HepG2 (cell line): ENCODE results near the gene ZDHHC7. TPM values are rescaled to one million over a fixed set of nuclear protein-coding genes. Genes with fewer than 3 reads are reported as not detected.
A peak's percentile ranks its signal among the peaks of the same experiment; 100 is the strongest.

Experiments
- CHCHD3 ChIP-seq: sonication (generic); formaldehyde crosslinking; IDR thresholded peaks from 2 replicates; pipeline ENCODE4 v1.8.0; 2022; ENCODE audit warnings: mild to moderate bottlenecking, missing genetic modification reagents, moderate library complexity
- GPN1 ChIP-seq: sonication (generic); formaldehyde crosslinking; IDR thresholded peaks from 2 replicates; pipeline ENCODE4 v1.5.1; 2020; ENCODE audit warnings: missing genetic modification reagents, borderline replicate concordance
- HMG20A ChIP-seq: IDR thresholded peaks from 2 replicates; pipeline ENCODE4 v1.6.1; 2016; ENCODE audit warnings: borderline replicate concordance
- NBN ChIP-seq: fragments of 450-650 bp; conservative IDR thresholded peaks from 2 replicates; pipeline ENCODE4 v1.6.1; 2017
- NFATC3 ChIP-seq: sonication (generic); formaldehyde crosslinking; IDR thresholded peaks from 2 replicates; pipeline ENCODE4 v1.5.1; 2020; ENCODE audit warnings: mild to moderate bottlenecking, missing genetic modification reagents
- NFRKB ChIP-seq: fragments of 450-650 bp; IDR thresholded peaks from 2 replicates; pipeline ENCODE4 v1.6.1; 2017
- NFYC ChIP-seq: IDR thresholded peaks from 2 replicates; pipeline ENCODE4 v1.6.1; 2016; ENCODE audit warnings: missing genetic modification reagents, missing compliant biosample characterization
- NR1H2 ChIP-seq: sonication (generic); formaldehyde crosslinking; IDR thresholded peaks from 2 replicates; pipeline ENCODE4 v1.8.1; 2022; ENCODE audit warnings: low read depth, missing genetic modification reagents, borderline replicate concordance
- NR3C1 ChIP-seq: sonication (generic); formaldehyde crosslinking; IDR thresholded peaks from 2 replicates; pipeline ENCODE4 v1.4.0; 2020; ENCODE audit warnings: missing genetic modification reagents
- RFX5 ChIP-seq: IDR thresholded peaks from 2 replicates; pipeline ENCODE4 v1.6.1; 2011; ENCODE audit warnings: low read depth, low read length, improper control_type of control experiment
- ZMAT3 ChIP-seq: sonication (generic); formaldehyde crosslinking; conservative IDR thresholded peaks from 2 replicates; pipeline ENCODE4 v1.7.0; 2021; ENCODE audit warnings: missing genetic modification reagents
- ZNF326 ChIP-seq: sonication (generic); formaldehyde crosslinking; IDR thresholded peaks from 2 replicates; pipeline ENCODE4 v1.4.0; 2020; ENCODE audit warnings: missing genetic modification reagents, borderline replicate concordance
- ZNF33A ChIP-seq: sonication (generic); formaldehyde crosslinking; IDR thresholded peaks from 2 replicates; pipeline ENCODE4 v1.5.1; 2020; ENCODE audit warnings: missing genetic modification reagents, mild to moderate bottlenecking, moderate library complexity, borderline replicate concordance
- ZNF496 ChIP-seq: sonication (generic); formaldehyde crosslinking; IDR thresholded peaks from 2 replicates; pipeline ENCODE4 v1.8.1; 2023; ENCODE audit warnings: mild to moderate bottlenecking, moderate library complexity, missing genetic modification reagents; ENCODE audit not compliant: insufficient replicate concordance
- ZNF616 ChIP-seq: sonication (generic); formaldehyde crosslinking; IDR thresholded peaks from 2 replicates; pipeline ENCODE4 v1.5.0; 2020; ENCODE audit warnings: low read depth, mild to moderate bottlenecking, missing genetic modification reagents
- polyA plus RNA-seq, 8 experiments: library from polyadenylated mRNA; depleted of rRNA in 3 of 8; stranded (reverse) in 7 of 8; unstranded in 1 of 8; fragments of >200 nt; fragmentation: Illumina TruSeq in 4 of 8; extraction: Trizol in 4 of 8; gene quantifications; 2 replicates each; pipeline versions ENCODE4 v1.2.1 to v1.2.3, GENCODE V29; 2011 to 2016; ENCODE audit warnings: low read depth in 4 of 8, missing spikeins in 1 of 8, mixed read lengths in 1 of 8; ENCODE audit not compliant: insufficient read depth in 1 of 8
- total RNA-seq, 5 experiments: library from RNA; depleted of rRNA; stranded (reverse); fragments of >200 nt; fragmentation: Illumina TruSeq; extraction: Trizol; gene quantifications; 2 replicates each; pipeline ENCODE4 v1.2.3, GENCODE V29; 2016; ENCODE audit warnings: low read depth in 1 of 5
- TF ChIP-seq, protein P1 (sequence below): sonication (generic); formaldehyde crosslinking; IDR thresholded peaks from 2 replicates; pipeline ENCODE4 v1.9.0; 2021; ENCODE audit warnings: missing genetic modification reagents, borderline replicate concordance
- TF ChIP-seq, protein P2 (sequence below): sonication (generic); formaldehyde crosslinking; IDR thresholded peaks from 2 replicates; pipeline ENCODE4 v1.4.0; 2020; ENCODE audit warnings: mild to moderate bottlenecking, missing genetic modification reagents, borderline replicate concordance
- TF ChIP-seq, protein P3 (sequence below): sonication (generic); formaldehyde crosslinking; IDR thresholded peaks from 2 replicates; pipeline ENCODE4 v1.4.0; 2020; ENCODE audit warnings: missing genetic modification reagents
- TF ChIP-seq, protein P4 (sequence below): IDR thresholded peaks from 2 replicates; pipeline ENCODE4 v1.6.1; 2016; ENCODE audit warnings: mild to moderate bottlenecking, missing biosample characterization, missing genetic modification reagents
- TF ChIP-seq, protein P5 (sequence below), 2 experiments: fragments of 450-650 bp in 1 of 2; sonication (generic) in 1 of 2; formaldehyde crosslinking; IDR thresholded peaks; 2 replicates each; pipeline versions ENCODE4 v1.5.0 to v1.8.0; 2020 to 2022; ENCODE audit warnings: mild to moderate bottlenecking in 1 of 2, missing genetic modification reagents in 1 of 2

The ZDHHC7 gene
- total and polyA plus RNA-seq, 2 of the 13 experiments (the other 11 are each of a cell fraction or from before 2014, with no cell fraction given), result 46.8 to 67.6 TPM

DNA sequence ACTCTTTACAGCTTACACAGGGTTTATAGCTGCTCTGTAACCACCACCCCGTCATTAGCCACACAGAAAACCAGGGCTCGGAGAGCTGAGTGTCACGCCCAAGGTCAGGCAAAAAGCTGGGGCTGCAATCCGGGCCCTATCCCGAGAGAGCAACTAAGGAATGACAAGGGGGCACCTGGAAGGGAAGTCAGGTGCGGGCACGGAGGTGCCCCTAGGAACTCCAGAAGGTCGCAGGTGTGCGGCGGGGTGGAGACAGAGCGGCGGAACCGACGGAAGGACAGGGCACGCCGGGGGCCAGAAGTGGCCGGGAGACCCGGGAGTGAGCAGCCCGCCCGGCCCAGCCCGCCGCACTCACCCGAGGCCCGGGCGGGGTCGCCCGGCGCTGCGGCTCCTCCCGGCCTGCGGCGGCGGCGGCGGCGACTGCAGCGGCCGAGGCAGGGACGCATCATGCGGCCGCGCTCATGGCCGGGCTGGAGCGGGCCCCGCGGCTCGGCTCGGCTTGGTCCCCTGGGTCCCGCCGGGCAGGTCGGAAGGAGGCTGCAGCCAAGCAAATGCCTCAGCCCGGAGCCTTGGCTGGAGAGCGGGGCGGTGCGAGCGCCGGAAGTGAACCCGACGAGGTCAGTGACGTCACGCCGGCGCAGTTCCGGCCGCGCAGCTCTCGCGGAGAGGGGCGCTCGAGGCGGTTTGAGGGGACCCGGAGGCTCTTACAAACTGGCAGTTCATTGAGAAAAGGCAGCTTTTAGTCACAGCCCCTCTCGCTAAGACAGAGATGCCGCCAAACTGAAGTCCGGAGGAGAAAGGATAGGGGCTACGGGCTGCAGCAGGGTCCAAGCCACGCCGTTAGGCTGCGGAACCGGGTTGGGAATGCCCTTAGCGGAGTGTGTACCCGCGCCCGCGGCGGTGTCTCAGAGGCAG lies at the start of gene ZDHHC7 (continued):
- TF ChIP-seq, protein P1, sequence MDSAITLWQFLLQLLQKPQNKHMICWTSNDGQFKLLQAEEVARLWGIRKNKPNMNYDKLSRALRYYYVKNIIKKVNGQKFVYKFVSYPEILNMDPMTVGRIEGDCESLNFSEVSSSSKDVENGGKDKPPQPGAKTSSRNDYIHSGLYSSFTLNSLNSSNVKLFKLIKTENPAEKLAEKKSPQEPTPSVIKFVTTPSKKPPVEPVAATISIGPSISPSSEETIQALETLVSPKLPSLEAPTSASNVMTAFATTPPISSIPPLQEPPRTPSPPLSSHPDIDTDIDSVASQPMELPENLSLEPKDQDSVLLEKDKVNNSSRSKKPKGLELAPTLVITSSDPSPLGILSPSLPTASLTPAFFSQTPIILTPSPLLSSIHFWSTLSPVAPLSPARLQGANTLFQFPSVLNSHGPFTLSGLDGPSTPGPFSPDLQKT (CRISPR knock-in tag), result peak; percentile 31; the same call in 1 of the 2 replicates
- TF ChIP-seq NR1H2 (no peak), HMG20A (CRISPR knock-in tag) (no peak), RFX5 (peak; percentile 77), CHCHD3 (CRISPR knock-in tag) (no peak), ZNF616 (CRISPR knock-in tag) (0 out of 2 replicates have a peak, but pooled peaks have one; percentile 46), ZNF496 (CRISPR knock-in tag) (no peak), GPN1 (CRISPR knock-in tag) (0 out of 2 replicates have a peak, but pooled peaks have one; percentile 47), NR3C1 (no peak), ZNF326 (CRISPR knock-in tag) (no peak), NBN (no peak), ZMAT3 (0 out of 2 replicates have a peak, but pooled peaks have one; percentile 54), NFRKB (no peak), NFATC3 (CRISPR knock-in tag) (no peak), NFYC (no peak), ZNF33A (CRISPR knock-in tag) (no peak)
- TF ChIP-seq, protein P2, sequence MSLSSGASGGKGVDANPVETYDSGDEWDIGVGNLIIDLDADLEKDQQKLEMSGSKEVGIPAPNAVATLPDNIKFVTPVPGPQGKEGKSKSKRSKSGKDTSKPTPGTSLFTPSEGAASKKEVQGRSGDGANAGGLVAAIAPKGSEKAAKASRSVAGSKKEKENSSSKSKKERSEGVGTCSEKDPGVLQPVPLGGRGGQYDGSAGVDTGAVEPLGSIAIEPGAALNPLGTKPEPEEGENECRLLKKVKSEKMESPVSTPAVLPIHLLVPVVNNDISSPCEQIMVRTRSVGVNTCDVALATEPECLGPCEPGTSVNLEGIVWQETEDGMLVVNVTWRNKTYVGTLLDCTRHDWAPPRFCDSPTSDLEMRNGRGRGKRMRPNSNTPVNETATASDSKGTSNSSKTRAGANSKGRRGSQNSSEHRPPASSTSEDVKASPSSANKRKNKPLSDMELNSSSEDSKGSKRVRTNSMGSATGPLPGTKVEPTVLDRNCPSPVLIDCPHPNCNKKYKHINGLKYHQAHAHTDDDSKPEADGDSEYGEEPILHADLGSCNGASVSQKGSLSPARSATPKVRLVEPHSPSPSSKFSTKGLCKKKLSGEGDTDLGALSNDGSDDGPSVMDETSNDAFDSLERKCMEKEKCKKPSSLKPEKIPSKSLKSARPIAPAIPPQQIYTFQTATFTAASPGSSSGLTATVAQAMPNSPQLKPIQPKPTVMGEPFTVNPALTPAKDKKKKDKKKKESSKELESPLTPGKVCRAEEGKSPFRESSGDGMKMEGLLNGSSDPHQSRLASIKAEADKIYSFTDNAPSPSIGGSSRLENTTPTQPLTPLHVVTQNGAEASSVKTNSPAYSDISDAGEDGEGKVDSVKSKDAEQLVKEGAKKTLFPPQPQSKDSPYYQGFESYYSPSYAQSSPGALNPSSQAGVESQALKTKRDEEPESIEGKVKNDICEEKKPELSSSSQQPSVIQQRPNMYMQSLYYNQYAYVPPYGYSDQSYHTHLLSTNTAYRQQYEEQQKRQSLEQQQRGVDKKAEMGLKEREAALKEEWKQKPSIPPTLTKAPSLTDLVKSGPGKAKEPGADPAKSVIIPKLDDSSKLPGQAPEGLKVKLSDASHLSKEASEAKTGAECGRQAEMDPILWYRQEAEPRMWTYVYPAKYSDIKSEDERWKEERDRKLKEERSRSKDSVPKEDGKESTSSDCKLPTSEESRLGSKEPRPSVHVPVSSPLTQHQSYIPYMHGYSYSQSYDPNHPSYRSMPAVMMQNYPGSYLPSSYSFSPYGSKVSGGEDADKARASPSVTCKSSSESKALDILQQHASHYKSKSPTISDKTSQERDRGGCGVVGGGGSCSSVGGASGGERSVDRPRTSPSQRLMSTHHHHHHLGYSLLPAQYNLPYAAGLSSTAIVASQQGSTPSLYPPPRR (CRISPR knock-in tag), result no peak; the same call in 1 of the 2 replicates
- TF ChIP-seq, protein P3, sequence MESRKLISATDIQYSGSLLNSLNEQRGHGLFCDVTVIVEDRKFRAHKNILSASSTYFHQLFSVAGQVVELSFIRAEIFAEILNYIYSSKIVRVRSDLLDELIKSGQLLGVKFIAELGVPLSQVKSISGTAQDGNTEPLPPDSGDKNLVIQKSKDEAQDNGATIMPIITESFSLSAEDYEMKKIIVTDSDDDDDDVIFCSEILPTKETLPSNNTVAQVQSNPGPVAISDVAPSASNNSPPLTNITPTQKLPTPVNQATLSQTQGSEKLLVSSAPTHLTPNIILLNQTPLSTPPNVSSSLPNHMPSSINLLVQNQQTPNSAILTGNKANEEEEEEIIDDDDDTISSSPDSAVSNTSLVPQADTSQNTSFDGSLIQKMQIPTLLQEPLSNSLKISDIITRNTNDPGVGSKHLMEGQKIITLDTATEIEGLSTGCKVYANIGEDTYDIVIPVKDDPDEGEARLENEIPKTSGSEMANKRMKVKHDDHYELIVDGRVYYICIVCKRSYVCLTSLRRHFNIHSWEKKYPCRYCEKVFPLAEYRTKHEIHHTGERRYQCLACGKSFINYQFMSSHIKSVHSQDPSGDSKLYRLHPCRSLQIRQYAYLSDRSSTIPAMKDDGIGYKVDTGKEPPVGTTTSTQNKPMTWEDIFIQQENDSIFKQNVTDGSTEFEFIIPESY (CRISPR knock-in tag), result no peak
- TF ChIP-seq, protein P4, sequence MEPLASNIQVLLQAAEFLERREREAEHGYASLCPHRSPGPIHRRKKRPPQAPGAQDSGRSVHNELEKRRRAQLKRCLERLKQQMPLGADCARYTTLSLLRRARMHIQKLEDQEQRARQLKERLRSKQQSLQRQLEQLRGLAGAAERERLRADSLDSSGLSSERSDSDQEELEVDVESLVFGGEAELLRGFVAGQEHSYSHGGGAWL (CRISPR knock-in tag), result peak; percentile 81
- TF ChIP-seq, protein P5, sequence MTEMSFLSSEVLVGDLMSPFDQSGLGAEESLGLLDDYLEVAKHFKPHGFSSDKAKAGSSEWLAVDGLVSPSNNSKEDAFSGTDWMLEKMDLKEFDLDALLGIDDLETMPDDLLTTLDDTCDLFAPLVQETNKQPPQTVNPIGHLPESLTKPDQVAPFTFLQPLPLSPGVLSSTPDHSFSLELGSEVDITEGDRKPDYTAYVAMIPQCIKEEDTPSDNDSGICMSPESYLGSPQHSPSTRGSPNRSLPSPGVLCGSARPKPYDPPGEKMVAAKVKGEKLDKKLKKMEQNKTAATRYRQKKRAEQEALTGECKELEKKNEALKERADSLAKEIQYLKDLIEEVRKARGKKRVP (CRISPR knock-in tag; IDR thresholded peaks at IDR 0.05), result no peak
